ENCODE data around the gene MDFI.

Gene MDFI

DNA sequence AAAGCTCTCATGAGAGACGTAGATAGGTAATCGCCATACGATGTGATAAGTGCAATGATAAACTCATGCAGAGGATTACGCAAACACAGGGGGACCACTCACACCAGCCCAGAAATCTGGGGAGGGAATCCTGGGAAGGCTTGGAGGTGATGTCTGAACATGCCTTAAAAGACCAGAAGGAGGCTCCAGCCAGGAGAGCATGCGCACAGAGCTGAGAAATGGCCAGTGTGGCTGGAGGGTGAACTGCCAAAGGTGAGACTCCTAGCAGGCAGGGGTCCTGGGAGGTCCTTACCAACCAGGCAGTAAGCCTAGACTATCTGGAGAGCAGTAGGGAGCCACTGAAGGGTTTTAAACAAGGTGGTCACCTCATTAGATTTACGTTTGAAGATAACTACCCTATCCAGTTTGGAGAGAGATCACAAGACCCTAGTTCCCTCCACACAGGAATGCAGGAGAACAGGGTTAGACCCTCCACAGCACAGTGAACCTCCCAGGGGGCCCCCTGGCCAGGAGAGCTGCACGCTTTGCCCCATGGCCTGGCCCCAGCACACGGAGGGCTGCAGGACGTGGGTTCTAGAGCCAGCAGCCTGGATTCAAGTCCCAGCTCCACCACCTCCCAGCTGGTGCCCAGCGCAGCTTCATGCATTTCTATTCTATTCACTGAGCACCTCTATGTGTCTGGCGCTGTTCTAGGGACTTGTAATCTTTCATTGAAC, 13.1 kb downstream of the MDFI start:
- DNase-seq (ENCODE audit: low read depth), result no peak

- no peak for DNase-seq (ENCODE audit: low read depth)
Observed at GRCh38 chr6:41651962-41652657, 13.8 kb downstream of the MDFI start.

DNA sequence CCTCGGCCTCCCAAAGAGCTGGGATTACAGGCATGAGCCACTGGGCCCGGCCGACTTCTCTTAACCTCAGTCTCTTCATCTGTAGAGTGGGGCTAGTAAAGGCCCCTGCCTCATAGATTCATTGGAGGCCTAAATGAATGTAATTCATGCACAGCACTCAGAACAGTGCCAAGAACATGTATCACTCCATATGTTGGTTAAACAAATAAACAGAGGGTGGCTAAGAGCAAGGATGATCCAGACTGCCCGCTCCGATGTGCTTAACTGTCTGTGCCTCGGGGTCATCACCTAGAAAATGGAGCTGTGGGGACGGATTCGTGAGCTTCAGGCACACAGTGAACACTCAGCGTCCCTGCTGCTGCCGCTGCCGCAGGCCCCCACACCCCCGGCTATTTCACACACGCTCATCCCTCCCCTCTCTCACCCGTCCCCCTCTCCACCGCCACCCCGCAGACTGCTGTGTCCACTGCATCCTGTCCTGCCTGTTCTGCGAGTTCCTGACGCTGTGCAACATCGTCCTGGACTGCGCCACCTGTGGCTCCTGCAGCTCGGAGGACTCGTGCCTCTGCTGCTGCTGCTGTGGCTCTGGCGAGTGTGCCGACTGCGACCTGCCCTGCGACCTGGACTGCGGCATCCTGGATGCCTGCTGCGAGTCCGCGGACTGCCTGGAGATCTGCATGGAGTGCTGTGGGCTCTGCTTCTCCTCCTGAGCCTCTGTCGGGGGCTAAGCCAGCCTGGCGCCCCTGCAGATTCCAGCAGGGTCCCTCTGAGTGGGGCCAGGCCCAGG, 14.8 kb downstream of the MDFI start:
- DNase-seq (ENCODE audit: low read depth), result no peak

- no peak for DNase-seq (ENCODE audit: low read depth)
Observed at GRCh38 chr6:41653691-41654090, 15.4 kb downstream of the MDFI start.

DNA sequence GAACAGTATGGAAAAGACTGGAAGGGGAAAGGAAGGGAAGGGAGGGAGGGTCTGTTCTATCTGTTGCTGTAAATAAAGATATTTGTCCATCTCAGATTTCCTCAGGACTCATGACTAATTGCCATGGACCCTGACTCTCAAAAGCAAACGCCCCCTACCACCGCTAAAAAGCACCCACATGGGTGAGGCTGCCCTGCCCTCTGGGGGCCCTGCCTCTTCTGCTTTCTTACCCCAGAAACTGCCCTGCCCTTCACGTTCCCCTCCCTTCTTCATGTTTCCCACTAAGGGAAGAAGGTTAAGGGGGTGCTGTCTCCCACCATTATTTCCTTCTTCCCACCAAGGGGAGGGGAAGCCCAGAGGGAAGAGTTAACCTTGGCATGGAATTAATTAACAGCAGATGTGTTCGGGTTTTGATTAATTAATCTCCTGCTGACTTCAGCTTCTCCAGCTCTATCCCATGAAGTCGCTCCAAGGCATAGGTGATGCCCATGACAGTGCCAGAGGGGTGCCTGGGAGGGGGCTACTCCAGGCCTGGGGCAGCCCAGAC, 16.0 kb downstream of the MDFI start:
- no peak for DNase-seq (ENCODE audit: low read depth)

- no peak for DNase-seq (ENCODE audit: low read depth)
Observed at GRCh38 chr6:41654698-41655151, 16.5 kb downstream of the MDFI start.

DNA sequence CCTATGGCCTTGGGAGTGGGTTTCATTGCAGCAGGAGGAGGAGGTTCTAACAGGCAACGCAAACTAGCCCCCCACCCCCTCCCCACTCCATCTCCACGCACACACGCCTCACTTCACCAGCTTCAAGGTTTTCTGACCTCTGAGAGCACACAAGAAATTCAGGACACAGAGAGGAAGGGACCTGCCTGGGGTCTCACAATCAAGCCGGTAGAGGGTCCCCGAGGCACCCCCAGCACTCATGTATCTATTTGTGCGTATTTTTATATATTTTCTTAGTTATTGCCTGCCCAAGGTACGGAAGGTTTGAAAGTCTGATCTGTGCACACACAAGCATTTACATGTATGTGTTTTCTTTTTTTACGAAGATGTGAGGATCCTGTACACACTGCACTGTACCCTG, 16.9 kb downstream of the MDFI start:
- DNase-seq (ENCODE audit: low read depth), result no peak

DNA sequence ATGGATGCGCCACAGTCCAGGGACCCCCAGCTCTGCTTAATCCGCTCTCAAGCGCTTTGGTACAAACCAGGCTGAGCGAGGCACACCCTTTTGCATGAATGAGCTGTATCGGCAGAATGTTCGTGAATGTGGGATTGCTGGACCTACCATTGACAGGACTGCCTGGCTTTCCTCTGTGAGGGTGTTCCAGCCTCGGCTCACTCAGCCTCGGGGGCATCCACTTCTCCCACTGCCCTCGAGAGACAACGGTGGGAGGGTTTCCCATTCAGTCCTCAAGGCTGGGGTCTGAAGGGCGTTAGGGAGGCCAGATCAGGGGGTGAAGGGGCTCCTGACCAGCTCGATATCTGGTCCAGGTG, 17.4 kb downstream of the MDFI start:
- no peak for DNase-seq (ENCODE audit: low read depth)

GRCh38 chr6:41656002-41656691, 17.9 kb downstream of the MDFI start:
- DNase-seq (ENCODE audit: low read depth), result no peak

DNA sequence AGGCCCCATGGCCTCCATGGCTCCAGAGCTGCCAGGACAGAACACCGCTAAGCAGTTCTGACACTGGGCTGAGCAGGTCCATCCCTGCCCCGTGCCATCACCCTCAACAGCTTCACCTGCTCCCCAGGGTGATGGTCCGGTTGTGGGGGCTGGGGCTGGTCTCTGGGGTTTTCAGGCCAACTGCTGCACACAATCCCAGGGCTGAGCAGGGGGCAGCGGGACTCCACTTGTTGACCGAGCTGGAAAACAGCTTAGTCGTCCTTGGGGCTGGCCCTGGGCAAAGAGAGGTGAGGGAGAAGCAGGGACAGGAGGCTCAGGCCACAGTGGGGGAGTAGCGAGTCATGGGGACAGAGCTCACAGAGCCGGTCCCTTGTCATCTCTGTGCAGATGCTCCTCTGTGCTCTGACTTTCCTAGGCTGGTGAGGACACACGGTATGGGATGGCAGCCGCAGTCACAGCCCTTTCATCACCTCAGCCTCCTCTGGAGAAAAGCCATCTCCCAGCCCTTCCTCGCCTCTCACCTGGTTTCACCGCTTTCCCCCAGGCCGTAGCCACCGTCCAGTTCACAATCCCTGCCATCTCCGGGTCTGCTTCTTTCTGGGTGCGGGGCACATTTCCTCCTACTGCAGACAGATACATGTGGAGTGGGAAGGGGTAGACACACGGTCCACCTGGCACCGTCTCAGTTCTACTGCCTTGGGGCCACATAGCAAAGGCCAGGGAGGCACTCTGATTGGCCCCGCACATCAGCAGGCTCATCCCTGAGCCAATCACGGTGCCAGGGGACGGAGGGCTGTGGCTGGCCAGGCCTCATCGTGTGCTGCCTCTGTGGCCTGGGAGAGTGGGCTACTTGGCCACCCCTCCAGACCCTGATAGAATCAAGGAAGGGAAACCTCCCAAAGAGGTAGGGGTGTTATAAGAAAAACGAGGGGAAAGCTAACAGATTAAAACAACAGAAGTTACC, 19.1 kb downstream of the MDFI start:
- no peak for DNase-seq (ENCODE audit: low read depth)

DNA sequence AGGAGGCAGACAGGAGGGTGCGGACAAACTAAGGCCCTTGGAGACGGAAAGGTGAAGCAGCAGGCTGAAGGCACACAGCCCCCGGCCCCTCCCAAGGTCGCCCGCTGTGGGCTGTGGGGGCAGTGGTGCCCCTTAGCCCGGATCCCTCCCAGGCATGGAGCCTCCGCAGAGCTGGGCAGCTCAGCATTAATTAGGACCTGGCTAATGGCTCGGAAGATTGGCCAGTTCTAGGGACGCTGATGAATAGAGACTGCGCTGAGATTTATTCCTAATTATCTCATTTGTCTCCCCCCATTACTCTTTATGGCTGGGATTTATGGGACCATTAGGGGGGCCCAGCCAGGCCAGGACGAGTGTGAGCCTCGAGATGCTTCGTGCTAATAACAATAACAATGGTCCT, 20.4 kb downstream of the MDFI start:
- DNase-seq (ENCODE audit: low read depth), result no peak

DNA sequence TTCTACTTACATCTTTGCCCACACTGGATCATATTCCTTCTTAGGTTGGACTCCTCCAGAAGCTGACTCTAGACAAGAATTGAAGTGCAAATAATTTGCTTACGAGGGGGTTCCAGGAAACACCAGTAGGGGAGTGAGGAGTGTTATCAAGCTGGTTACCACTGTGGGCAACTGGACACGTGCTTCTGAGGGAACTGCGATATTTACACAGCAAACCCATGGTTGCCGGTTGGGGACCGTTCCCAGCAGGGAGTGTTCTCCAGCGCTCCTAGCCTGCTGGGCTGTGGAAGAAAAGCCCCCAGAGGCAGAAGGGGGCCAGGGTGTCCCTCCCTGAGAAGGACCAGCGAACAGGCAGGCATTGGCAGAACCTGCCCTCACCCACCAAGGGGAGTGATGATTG, 21.7 kb downstream of the MDFI start:
- DNase-seq (ENCODE audit: low read depth), result no peak

GRCh38 chr6:41663568-41663967, 25.3 kb downstream of the MDFI start:
- DNase-seq (ENCODE audit: low read depth), result no peak

- no peak for DNase-seq (ENCODE audit: low read depth)
Observed at GRCh38 chr6:41664271-41664670, 26.0 kb downstream of the MDFI start.

GRCh38 chr6:41667195-41667594, 28.9 kb downstream of the MDFI start:
- no peak for DNase-seq (ENCODE audit: low read depth)

- DNase-seq (ENCODE audit: low read depth), result no peak
Observed at GRCh38 chr6:41668968-41669367, 30.7 kb downstream of the MDFI start.

DNA sequence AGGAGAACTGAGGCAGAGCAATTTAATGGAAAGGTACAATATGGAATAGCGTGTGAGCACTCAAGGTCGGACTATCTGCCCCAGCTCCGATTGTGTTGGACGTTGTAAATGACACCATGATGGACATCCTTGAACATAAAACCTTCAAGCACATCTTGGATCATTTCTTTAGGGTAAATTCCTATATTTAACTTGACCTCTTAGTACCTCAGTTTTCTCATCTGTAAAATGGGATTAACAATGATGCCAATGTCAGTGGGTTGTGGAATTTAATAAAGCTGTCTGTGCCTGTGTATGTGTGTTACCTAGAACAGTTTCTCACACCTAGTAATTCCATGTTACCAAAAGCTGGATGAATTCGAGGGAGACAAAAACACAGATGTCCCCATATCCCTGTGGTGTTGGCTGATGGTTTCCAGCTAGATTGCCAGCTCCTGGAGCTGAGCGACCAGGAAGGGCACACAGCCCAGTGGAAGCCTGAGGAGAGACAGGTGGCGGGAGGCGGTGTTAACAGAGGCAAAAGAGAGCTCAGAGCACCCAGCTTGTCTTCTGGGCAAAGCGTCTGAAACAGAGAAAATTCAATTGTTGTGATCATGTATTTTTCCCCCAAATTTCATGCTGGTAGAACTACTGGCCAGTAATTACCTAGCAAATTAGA, 32.6 kb downstream of the MDFI start:
- no peak for DNase-seq (ENCODE audit: low read depth)

DNA sequence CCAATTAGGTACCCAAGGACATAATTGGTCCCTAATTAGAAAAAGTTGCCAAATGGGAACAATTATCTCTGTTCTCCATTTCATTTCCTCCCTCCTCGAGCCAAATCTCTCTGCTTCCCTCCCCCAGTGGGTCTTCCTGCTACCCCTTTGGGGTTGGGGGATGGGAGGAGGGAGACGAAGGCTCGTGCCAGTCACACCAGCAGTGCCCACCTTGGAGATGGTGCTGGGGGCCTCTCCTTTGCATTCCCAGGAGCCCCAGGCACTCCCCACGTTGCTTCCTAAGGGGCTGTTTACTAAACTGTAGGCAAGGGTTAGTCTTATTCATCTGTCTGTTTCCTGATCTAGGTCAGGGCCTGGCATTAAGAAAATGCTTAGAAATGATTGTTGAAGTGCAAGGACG, 33.1 kb downstream of the MDFI start:
- no peak for DNase-seq (ENCODE audit: low read depth)

DNA sequence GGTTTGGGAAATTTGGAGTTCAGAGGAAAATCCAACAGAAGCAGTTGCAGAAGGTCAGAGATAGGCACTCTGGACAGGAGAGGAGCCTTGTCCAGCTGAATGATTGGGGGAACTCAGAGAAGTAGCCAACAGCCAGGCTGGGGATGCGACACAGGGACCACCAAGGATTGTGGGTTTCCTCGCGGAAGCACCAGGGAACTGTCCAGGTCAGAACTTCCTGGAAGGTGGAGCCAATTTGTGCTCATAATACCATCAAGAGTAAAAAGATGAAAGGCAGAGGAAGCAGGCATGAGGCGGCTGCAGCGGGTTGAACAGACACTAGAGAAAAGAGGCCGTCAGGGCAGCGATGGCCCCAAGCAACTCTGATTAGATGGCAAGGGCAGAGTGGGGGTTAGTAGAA, 33.7 kb downstream of the MDFI start:
- no peak for DNase-seq (ENCODE audit: low read depth)
